Limb (tissue), 2 donors: ENCODE measurements around the gene GPS1.
A peak's percentile ranks its signal among the peaks of the same experiment; 100 is the strongest.

ENCODE experiments used
- DNase-seq, 2 donors: peaks; one replicate each; pipeline ENCODE4 v3.0.0-alpha.2; 2016; ENCODE audit errors: extremely low spot score in 2 of 2

The GPS1 gene

DNA sequence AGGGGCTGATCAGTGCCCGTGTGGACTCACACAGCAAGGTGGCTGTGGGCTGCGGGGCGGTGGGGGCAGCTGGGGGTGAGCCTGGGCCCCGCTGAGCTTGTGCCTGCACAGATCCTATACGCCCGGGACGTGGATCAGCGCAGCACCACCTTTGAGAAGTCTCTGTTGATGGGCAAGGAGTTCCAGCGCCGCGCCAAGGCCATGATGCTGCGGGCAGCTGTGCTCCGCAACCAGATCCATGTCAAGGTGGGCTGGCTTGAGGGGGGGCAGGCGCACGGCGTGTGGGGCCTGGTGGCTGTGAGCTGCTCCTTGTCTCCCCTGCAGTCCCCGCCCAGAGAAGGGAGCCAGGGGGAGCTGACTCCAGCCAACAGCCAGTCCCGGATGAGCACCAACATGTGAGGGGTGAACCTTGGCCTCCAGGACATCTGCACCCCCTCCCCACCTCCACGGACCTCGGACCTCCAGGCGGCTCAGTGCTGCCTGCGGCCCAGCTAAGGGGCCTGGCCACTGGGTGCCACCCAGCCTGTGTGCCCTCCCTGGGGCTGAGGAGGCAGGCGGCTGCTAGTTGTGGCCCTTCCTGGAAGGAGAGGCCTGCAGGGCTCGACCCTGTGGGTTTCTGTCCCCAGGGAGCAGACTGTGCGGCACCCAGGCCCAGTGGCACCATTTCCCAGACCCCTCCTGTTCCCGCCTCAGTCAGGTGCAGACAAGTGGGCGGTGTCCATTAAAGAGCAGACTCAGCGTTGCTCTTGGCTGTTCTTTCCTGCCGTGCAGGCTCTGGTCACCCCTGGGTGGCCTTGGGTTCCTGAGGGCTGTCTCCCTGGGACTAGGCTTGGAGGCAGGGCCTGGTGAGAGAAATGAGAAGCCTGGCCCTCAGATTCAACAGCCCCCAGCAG is 5.3 kb downstream of the GPS1 start:
- no peak for DNase-seq

DNA sequence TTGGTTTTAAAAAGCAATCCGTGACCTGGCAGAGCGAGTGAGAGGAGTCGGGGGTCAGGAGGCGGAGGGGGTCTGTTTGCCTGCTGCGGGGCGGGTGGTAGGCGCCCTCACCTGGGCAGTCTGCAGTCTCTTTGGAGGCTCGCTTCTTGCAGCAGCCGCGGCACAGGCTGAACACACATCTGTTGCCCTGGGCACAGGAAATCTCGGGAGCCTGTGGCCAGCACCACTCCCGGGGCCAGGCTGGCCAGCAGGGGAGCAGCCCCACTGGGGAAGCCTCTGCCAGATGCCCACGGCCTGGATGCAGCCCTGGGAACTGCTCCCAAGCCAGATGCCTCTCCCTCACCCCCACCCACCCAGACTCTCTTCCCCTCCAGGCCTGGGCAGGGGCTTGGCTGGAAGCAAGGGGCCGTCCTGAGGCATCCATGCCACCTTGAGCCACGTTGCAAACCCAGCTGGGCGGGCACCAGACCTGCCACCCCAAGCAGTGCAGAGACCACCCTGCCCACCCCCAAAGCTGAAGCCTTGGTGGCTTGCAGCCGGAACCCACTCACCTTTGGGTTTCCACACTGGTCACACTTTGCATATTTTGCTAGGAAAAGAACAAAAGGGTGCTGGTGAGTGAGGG is 6.6 kb downstream of the GPS1 start:
- no peak for DNase-seq

- no peak for DNase-seq
These were observed 7.2 kb downstream of the GPS1 start for GRCh38 chr17:82058855-82059249.

DNA sequence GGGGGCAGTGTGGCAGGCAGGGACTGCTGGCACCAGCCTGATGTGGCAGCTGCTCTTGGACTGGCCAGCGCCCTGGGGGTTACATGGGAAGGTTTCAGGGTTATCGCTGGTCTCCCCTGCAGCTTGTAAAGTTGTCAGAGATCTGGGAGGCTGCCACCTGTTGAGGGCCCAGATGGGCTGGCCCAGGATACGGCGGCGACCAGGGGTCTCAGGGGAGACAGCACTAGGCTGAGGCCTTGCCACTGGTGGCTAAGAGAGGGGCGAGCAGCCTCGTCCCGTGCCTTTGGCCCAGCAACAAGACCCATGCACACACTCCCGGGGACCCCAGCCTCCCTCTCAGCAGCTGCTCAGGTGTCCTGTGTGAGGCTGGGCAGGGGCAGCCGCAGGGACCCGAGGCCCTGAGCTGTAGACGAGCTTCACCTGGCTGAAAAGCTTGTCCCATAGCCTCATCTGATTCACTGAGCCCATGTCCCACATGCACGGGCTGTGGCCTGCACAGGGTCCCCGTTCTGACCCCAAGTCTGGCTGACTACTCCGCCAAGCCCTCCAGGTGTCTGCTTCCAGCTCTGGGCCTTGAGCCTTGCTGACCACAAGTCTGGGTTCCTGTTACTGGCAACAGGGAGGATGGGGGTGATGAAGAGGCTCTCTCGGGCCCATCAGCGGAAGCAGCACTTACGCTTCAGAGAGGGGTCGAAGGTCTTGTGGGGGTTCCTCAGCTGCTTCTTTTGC is 7.7 kb downstream of the GPS1 start:
- no peak for DNase-seq

DNA sequence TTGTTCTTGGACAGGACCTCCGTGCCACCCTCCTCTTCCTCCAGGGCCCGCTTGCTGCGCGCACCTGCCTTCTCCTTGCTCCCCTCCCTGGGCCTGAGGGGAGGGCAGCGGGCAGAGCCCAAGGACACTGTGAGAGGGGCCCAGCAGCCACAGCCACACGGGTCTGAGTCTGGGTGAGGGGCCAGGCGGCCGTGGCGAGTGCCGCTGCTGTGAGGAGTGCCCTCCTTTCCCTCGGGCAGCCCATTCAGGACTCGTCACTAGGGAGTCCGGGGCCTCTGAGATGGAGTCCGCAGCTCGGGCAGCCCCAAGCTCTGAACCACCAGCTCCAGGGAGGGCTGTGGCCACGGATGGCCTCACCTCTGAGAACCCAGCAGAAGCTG is 8.3 kb downstream of the GPS1 start:
- DNase-seq, result no peak

- DNase-seq, result no peak
These were observed 8.9 kb downstream of the GPS1 start for GRCh38 chr17:82060614-82061013.

- DNase-seq, result no peak
These were observed 9.6 kb downstream of the GPS1 start for GRCh38 chr17:82061047-82061925.

GRCh38 chr17:82062076-82062983 is 10.6 kb downstream of the GPS1 start:
- no peak for DNase-seq

DNA sequence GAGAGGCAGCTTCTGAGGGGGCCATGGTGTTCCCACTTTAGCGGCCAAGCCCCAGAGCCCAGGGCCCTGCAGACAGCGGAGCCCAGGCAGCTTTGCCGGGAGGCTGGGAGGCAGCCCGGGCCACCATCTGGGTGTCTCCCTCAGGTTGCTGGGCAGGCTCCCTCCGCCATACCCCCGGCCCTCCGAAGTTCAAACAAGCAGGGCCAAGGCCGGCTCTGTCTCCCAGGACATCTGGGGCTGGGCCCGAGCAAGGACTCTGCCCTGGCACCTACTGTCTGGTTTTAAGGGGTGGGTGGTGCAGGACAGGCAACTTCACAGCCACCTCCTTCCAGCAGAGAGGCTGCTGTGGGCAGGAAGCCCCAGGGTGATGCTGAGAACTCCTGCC is 11.3 kb downstream of the GPS1 start:
- DNase-seq, result no peak

GRCh38 chr17:82063424-82064415 is 12.0 kb downstream of the GPS1 start:
- no peak for DNase-seq

- DNase-seq, result no peak
These were observed 12.9 kb downstream of the GPS1 start for GRCh38 chr17:82064433-82065192.

DNA sequence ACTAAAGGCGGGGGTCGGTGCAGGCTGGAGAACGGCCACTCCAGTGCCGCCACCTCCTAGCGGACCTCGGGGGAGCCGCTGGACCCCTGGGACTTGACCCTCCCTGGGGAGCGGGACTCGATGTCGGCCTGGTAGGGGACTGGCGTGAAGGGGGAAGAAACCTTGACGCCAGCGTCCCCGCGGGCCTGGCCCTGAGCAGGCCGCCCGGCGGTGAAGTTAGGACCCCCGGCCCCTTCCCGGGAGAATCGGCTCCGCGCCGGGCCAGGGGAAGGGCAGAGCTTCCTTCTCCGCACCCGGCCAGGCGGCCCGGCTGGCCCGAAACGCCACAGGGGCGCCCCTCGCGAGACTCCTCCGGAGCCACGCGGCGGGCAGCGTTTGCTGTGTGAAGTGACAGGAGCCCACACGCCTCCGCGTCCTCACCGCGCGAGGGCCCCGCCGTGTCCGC is 13.5 kb downstream of the GPS1 start:
- no peak for DNase-seq

GRCh38 chr17:82065638-82066303 is 14.1 kb downstream of the GPS1 start, which contains the start of gene DUS1L:
TSS of gene DUS1L (minus strand) at chr17:82065804. CDS start at chr17:82065059, 745 bp downstream.
- peak; percentile 13 to 83 for DNase-seq

DNA sequence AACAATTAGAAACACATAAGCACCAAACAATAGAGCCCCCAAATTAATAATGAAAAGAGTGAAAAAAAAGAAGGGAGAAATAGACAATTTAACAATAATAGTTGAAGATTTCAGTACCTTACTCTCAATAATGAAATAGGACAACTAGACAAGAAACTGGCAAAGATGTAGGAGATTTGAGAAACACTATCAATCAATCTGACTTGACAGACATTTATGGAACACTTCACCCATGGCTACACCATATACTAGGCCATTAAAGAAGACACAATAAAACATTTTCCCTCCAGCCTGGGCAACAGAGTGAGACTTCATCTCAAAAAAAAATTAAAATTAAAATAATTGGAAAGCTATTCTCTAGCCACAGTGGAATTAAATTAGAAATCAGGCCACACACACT is 18.9 kb downstream of the GPS1 start:
- no peak for DNase-seq

- no peak for DNase-seq
These were observed 21.1 kb downstream of the GPS1 start for GRCh38 chr17:82072827-82073226.

DNA sequence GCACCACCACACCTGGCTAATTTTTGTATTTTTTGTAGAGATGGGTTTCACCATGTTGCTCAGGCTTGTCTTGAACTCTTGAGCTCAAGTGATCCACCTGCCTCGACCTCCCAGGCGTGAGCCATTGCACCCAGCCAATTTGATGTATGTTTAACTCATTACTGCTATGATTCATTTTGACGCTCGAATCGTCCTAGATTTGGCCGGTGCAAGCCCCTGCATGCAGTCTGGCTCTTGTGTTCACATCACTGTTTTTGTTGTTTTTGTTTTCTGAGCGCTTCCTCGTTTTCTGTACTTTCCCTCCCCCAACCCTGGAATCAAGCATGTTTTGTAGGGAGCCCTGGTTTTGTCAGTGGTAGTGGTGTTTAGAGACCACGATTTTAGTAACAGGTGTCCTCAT is 21.7 kb downstream of the GPS1 start:
- no peak for DNase-seq

DNA sequence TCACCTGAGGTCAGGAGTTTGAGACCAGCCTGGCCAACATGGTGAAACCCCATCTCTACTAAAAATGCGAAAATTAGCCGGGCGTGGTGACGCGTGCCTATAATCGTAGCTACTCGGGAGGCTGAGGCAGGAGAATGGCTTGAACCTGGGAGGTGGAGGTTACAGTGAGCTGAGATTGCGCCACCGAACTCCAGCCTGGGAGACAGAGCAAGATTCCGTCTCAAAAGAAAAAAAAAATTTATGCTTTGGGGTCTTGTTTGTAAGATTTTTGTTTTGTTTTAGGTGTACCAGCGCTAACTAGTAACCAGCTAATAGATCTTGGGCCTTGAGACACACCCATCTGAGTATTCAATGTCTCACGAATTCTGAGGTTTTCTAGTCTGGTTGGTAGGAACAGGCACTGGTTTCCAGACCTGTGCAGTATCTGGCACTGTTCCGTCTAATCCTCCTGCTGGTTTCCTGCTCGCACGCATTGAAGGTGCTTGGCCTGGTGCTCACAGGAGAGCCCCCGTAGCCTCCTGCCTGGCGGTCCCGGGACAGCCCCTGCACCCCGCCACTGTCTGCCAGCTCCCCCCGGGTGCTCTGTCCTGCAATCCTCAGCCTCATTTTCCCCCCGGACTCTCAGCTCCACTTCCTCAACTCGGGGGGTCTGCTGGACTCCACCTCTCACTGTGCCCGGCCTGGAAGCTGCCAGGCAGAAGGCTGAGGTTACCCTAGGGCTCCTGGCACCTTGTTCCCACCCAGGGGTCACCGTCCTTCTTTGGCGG is 24.5 kb downstream of the GPS1 start:
- DNase-seq, result no peak
